Stimulated activated CD4-positive, alpha-beta T cell treated with anti-CD3 and anti-CD28 coated beads, Interleukin-12 subunit alpha, Interleukin-12 subunit beta, amount 100 ng/mL, for 4 hours (primary cell): ENCODE data around the gene ITGA4.

ENCODE experiments used
- DNase-seq: peaks from one replicate; pipeline ENCODE4 v3.0.0-alpha.2; 2020

Gene ITGA4

DNA sequence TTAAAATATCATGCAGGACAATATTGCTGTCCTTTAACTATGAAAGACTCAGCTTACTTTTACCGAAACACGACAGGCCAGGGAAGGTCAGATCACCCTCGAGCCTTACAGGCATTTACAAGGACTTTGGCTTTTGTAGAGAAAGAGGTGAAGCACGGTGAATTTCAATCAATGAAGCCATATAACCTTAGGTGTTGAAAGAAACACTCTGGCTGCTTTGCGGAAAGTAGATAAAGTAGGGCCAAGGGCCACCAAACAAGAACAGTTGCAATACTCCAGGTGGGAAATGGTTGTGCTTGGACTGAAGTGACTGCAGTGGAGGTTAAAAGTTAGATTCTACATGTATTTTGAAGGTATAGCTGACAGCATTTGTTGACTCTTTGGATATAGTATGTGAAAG, 119.2 kb downstream of the ITGA4 start:
- DNase-seq, result no peak

DNA sequence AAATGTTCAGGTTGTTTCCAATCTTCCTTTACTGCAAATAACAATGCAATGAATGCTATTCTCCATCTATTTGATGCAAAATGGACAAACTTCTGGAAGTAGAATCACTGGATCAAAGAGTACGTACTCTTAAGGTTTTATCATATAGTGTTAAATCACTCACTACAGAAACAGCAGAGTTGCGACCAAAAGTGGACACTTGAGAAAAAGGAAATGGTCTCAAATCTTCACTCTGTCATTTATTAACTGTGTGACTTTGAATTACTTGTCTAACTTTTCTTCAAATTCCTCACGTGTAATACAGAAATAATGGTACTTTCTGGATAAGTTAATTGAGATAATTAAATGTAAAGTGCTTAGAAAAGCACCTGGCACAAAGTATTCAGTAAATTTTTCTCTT, 121.6 kb downstream of the ITGA4 start:
- DNase-seq, result no peak

DNA sequence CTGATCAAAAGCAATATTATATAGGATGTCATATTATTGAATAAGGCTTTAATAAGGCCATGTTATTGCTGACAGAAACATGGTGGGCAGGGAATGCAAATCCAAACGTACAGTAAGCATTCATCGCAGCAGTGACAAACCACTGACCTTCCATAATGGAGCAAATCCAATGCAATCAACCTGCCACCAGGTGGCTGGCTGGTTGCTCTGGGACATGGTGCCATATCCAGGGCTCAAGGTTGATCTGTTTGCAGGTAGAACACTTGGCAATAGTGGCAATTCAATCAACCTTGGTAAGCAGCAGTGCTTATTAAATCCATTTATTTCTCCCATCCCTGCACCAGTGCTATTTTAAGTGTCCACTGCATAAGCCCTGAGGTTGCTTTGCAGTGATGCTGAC, 124.3 kb downstream of the ITGA4 start:
- no peak for DNase-seq

- DNase-seq, result no peak
Measured at GRCh38 chr2:181585732-181586131, 128.5 kb downstream of the ITGA4 start.
